SU-DHL-6 (cell line): ENCODE results near the gene SCN5A.

Experiments
- H2AFZ ChIP-seq: fragments of 200-600 bp; sonication (generic); 2 replicates; pipeline ENCODE4 v1.6.1; 2014; ENCODE audit warnings: low read depth, mild to moderate bottlenecking, moderate library complexity, mixed read lengths, antibody characterized with exemption, low read length; ENCODE audit not compliant: severe bottlenecking
- H3F3A ChIP-seq: fragments of 200-600 bp; shearing (Covaris generic); 2 replicates; pipeline ENCODE4 v1.6.0; 2016; ENCODE audit warnings: antibody characterized with exemption, mild to moderate bottlenecking; ENCODE audit not compliant: insufficient read depth
- H3K27ac ChIP-seq: fragments of 200-600 bp; sonication (generic); 2 replicates; pipeline ENCODE4 v1.5.1; 2016; ENCODE audit warnings: low read depth, mild to moderate bottlenecking, low read length, moderate library complexity, mixed read lengths
- H3K27me3 ChIP-seq: fragments of 200-600 bp; sonication (generic), shearing (Covaris generic); 2 replicates; pipeline ENCODE4 v1.6.0; 2014; ENCODE audit warnings: mild to moderate bottlenecking, low read length
- H3K36me3 ChIP-seq: fragments of 200-600 bp; sonication (generic); 2 replicates; pipeline ENCODE4 v1.6.1; 2014; ENCODE audit warnings: mild to moderate bottlenecking, low read length, mixed read lengths
- H3K4me2 ChIP-seq: fragments of 300-600, 200-600 bp; shearing (Covaris generic), sonication (generic); 2 replicates; pipeline ENCODE4 v1.6.0; 2014; ENCODE audit warnings: low read length, low read depth, mild to moderate bottlenecking; ENCODE audit not compliant: poor library complexity, severe bottlenecking
- H3K4me3 ChIP-seq: fragments of 200-600 bp; sonication (generic); 2 replicates; pipeline ENCODE4 v1.5.1; 2014; ENCODE audit warnings: antibody characterized with exemption, low read length, mild to moderate bottlenecking, mixed read lengths; ENCODE audit not compliant: insufficient read depth, poor library complexity, severe bottlenecking
- H3K79me2 ChIP-seq: fragments of 200-600 bp; sonication (generic); 2 replicates; pipeline ENCODE4 v1.6.1; 2014; ENCODE audit warnings: mild to moderate bottlenecking, low read length, moderate library complexity; ENCODE audit not compliant: insufficient read depth
- H3K9ac ChIP-seq: fragments of 200-600 bp; sonication (generic); 2 replicates; pipeline ENCODE4 v1.7.0; 2014; ENCODE audit warnings: mild to moderate bottlenecking, low read length
- H3K9me2 ChIP-seq: fragments of 200-600 bp; sonication (generic); replicated peaks from 2 replicates; pipeline ENCODE4 v1.6.1; 2014; ENCODE audit warnings: low read length; ENCODE audit not compliant: insufficient read depth
- H3K9me3 ChIP-seq: fragments of 200-600 bp; sonication (generic); 2 replicates; pipeline ENCODE4 v1.6.1; 2014; ENCODE audit warnings: low read length, mixed read lengths; ENCODE audit not compliant: insufficient read depth
- H4K20me1 ChIP-seq: fragments of 200-600 bp; sonication (generic); 2 replicates; pipeline ENCODE4 v1.6.1; 2014; ENCODE audit warnings: low read depth, mild to moderate bottlenecking, antibody characterized with exemption, low read length, moderate library complexity, mixed read lengths
- EZH2phosphoT487 ChIP-seq: fragments of 200-600 bp; sonication (generic), shearing (Covaris generic); conservative IDR thresholded peaks from 2 replicates; pipeline ENCODE4 v1.6.1; 2018; ENCODE audit warnings: mild to moderate bottlenecking, antibody characterized with exemption, low read length, moderate library complexity, mixed read lengths
- TF ChIP-seq, protein P1 (sequence below): fragments of 200-600 bp; sonication (generic); IDR thresholded peaks from one replicate; pipeline ENCODE4 v1.5.1; 2017; ENCODE audit warnings: antibody characterized with exemption, mild to moderate bottlenecking, low read length, moderate library complexity; ENCODE audit not compliant: insufficient read depth, poor library complexity, severe bottlenecking

The SCN5A gene

DNA sequence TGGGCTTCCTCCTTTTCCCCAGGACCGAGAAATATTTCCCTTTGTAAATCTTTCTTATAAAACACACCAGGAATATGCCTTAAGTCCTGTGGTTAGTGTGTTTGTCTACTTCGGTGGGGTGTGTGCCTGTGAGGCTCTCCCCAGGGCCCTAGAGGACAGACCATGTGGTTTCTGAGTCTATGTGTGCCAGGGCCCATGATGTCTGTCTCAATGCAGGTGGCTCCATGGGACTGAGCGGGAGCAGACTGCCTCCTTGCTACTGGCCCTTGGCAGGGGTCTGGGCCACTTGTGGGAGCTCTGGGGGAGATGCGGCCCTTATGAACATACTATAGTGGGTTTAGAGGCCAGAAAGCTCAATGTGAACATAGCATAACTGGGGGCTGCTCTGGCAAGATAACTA, 37.6 kb downstream of the SCN5A start:
- Histone ChIP-seq H3K9ac (no peak overlapping the region), H3K9me2 (no peaks in the 10 kb centered on the region), H3K36me3 (no peaks in the 10 kb centered on the region), H3K79me2 (no peaks in the 10 kb centered on the region), H2AFZ (no peak overlapping the region), H3K27ac (no peak overlapping the region), H3K27me3 (no peaks in the 10 kb centered on the region), H3K9me3 (no peaks in the 10 kb centered on the region), H3K4me3 (no peak overlapping the region), H4K20me1 (no peaks in the 10 kb centered on the region), H3K4me2 (no peak overlapping the region), H3F3A (no peaks in the 10 kb centered on the region)
- no peak for TF ChIP-seq EZH2phosphoT487
- TF ChIP-seq, protein P1, sequence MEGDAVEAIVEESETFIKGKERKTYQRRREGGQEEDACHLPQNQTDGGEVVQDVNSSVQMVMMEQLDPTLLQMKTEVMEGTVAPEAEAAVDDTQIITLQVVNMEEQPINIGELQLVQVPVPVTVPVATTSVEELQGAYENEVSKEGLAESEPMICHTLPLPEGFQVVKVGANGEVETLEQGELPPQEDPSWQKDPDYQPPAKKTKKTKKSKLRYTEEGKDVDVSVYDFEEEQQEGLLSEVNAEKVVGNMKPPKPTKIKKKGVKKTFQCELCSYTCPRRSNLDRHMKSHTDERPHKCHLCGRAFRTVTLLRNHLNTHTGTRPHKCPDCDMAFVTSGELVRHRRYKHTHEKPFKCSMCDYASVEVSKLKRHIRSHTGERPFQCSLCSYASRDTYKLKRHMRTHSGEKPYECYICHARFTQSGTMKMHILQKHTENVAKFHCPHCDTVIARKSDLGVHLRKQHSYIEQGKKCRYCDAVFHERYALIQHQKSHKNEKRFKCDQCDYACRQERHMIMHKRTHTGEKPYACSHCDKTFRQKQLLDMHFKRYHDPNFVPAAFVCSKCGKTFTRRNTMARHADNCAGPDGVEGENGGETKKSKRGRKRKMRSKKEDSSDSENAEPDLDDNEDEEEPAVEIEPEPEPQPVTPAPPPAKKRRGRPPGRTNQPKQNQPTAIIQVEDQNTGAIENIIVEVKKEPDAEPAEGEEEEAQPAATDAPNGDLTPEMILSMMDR: no peak

DNA sequence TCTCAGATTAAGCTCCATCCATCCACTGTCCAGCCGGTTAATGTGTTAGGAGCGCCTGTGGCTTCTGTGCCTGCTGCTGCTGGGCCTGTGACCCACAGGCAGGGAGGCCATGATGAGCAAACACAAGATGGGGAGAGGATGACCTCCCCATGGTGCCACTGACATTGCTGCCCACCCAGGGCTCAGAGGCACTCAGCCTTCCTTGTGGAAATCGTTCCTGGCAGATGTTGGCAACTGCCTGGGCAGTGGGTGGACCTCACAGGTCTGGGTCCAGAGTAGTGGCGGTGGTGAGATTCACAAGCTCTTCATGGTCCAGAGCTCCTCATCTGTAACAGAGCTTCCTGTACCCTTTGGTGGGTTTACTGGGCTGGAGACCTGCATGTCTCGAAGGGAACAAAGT, 38.6 kb downstream of the SCN5A start:
- Histone ChIP-seq H3K9me2 (no peaks in the 10 kb centered on the region), H3K9ac (no peak overlapping the region), H3K27me3 (no peaks in the 10 kb centered on the region), H3K9me3 (no peaks in the 10 kb centered on the region), H4K20me1 (no peaks in the 10 kb centered on the region), H3F3A (no peaks in the 10 kb centered on the region), H3K4me2 (no peak overlapping the region), H3K27ac (no peak overlapping the region), H3K79me2 (no peaks in the 10 kb centered on the region), H2AFZ (no peak overlapping the region), H3K4me3 (no peak overlapping the region), H3K36me3 (no peaks in the 10 kb centered on the region)
- TF ChIP-seq EZH2phosphoT487: no peak
- TF ChIP-seq, protein P1: no peak

DNA sequence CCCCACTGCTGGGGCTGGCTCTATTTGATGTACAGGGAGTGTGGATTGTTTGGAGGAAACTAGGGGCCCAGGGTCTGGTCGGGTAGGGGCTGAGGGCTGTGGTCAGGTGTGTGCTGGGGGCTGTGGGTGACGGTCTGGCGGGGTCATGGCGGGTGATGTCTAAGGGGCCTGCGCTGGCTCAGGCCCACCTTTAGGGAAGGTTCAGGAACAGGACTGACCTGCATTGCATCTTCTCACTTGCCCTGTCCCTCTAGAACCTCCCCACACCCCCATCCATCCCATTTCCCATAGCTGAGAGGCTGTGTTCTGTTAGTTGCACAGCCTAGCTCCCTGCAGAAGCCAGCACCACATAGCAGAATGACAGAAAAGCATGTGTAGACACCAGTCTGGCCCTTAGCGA, 39.1 kb downstream of the SCN5A start:
- no peaks in the 10 kb centered on the region for H3K79me2 ChIP-seq
- H3K9me3 ChIP-seq: no peaks in the 10 kb centered on the region
- H3K9ac ChIP-seq: no peak overlapping the region
- H3F3A ChIP-seq: no peaks in the 10 kb centered on the region
- H2AFZ ChIP-seq: no peak overlapping the region
- no peaks in the 10 kb centered on the region for H3K27me3 ChIP-seq
- H3K27ac ChIP-seq: no peak overlapping the region
- no peak overlapping the region for H3K4me2 ChIP-seq
- no peaks in the 10 kb centered on the region for H3K9me2 ChIP-seq
- no peak for TF ChIP-seq EZH2phosphoT487
- TF ChIP-seq, protein P1: no peak
- H4K20me1 ChIP-seq: no peaks in the 10 kb centered on the region
- no peak overlapping the region for H3K4me3 ChIP-seq
- no peaks in the 10 kb centered on the region for H3K36me3 ChIP-seq
